GM10847 (cell line): ENCODE results near the gene CACNA1B.

Experiments
- POLR2A ChIP-seq: IDR thresholded peaks from 2 replicates; pipeline ENCODE4 v1.6.1; 2011; ENCODE audit not compliant: insufficient read length; ENCODE audit errors: extremely low read depth

The CACNA1B gene

DNA sequence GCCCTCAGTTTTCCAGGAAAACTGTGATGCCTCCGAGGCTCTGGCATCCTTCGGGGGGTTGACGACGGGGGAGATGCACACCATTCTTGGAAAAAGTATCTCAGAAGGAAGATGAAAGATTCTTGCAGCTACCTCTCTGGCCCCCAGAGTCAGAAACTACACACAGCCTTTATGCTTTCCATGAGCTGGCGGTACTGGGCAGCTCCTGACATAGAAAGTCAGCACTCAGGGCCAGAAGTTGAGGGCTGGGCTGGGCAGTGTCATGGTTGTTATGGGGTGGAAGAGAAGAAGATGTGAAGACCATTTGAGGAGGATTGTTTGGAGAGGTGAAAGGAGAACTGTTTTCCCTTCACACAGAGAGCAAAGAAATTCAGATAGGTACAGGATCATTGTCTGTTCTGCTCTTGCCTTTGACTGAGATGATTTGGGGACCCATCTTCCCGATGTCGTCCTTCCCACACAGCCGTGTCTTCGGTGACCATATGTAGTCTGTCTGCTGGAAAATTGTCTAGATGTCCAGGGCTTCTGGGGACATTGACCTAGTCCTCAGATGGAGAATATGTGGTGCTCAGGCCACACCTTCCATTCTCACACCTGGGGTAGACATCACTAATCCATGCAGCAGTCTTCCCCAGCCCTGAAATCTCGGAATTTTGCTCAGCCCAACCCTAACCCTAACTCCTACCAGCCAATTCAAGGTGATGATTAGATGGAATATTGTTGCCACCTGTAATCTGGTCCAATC, 237.1 kb downstream of the CACNA1B start:
- TF ChIP-seq POLR2A = no peak

DNA sequence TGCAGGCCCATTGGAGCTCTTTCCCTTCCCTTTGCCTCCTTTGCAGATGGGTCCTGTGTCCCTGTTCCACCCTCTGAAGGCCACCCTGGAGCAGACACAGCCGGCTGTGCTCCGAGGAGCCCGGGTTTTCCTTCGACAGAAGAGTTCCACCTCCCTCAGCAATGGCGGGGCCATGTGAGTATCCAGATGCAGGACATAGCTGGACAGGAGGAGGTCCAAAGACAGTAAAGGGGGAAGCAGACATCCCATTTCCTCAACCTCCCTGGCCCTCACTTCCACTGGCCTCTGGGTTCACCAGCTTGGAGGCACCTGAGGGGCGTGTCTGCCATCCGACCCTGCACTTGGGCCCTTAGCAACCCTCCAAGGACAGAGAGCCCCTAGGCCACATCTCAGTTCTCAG, 237.9 kb downstream of the CACNA1B start:
- TF ChIP-seq POLR2A = no peak

- TF ChIP-seq POLR2A = no peak
These were observed 238.9 kb downstream of the CACNA1B start for GRCh38 chr9:138116521-138116920.

DNA sequence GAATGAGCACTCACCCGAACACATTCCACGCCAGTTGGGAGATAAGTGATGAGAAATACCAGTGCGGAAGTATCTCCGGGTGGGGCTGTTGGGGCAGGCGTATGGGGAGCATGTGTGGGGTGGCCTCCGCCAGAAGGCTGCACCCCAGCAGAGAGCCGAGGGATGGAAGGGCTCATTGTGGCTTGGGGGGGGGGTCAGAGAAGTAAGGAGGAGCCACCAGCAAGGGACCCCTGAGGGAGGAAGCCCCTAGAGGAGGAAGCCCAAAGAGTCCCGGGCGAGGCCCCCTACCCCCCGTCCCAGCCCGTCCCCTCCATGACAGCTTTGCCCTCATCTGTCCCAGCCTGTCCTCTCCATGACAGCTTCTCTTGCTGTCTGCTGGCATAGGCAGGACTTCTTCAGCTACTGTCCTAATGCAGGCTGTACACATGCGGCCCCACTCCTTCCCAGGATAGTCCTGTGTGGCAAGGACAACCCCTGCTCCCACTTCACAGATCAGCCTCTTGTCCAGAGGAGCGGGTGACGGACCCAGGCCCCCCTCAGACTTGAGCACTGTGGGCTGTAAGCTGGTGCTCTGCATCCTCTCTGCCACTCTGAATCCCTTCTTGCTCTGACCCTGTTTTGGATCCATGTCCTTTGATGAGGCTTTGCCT, 239.6 kb downstream of the CACNA1B start:
- TF ChIP-seq POLR2A = no peak

GRCh38 chr9:138117836-138118235, 240.3 kb downstream of the CACNA1B start:
- no peak for TF ChIP-seq POLR2A

GRCh38 chr9:138118601-138119071, 241.1 kb downstream of the CACNA1B start:
- TF ChIP-seq POLR2A = no peak

GRCh38 chr9:138119202-138120027, 241.8 kb downstream of the CACNA1B start:
- no peak for TF ChIP-seq POLR2A

GRCh38 chr9:138120072-138120471, 242.5 kb downstream of the CACNA1B start:
- no peak for TF ChIP-seq POLR2A

DNA sequence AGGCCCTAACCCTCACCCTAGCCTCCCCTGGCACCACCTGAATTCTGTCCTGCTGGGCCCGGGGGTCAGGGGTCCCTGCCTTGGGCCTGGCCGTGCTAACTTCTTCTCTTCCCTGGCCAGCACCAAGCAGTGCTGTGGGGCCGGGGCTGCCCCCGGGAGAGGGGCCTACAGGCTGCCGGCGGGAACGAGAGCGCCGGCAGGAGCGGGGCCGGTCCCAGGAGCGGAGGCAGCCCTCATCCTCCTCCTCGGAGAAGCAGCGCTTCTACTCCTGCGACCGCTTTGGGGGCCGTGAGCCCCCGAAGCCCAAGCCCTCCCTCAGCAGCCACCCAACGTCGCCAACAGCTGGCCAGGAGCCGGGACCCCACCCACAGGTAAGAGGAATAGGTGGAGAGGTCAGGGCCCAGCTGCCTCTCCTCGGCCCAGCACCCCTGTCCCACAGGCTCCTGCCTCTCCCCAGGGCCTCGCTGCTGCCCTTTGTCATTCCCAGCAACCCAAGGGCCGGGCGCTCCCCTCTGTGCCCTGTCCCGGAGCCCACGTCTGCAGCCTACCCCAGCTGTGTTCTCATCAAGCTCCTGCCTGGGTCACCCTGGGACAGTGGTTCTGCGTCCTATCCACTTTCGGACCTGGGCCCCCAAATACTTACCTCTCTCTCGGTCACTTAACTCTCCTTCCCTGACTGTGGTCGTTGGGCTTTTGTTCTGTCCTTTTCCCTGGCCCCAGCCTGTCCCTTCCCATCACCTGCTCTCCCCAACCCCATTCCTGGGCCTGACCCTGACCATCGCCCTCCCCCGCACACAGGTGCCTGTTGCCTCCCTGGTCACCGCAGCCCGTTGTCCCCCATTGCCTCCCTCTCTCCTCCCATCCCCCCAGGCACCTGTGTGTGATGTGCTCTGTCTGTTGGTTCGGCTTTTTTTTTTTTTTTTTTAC, 243.2 kb downstream of the CACNA1B start:
- TF ChIP-seq POLR2A = no peak

DNA sequence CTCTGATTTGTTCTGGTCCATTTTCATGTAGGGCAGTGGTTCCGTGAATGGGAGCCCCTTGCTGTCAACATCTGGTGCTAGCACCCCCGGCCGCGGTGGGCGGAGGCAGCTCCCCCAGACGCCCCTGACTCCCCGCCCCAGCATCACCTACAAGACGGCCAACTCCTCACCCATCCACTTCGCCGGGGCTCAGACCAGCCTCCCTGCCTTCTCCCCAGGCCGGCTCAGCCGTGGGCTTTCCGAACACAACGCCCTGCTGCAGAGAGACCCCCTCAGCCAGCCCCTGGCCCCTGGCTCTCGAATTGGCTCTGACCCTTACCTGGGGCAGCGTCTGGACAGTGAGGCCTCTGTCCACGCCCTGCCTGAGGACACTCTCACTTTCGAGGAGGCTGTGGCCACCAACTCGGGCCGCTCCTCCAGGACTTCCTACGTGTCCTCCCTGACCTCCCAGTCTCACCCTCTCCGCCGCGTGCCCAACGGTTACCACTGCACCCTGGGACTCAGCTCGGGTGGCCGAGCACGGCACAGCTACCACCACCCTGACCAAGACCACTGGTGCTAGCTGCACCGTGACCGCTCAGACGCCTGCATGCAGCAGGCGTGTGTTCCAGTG, 244.0 kb downstream of the CACNA1B start:
- TF ChIP-seq POLR2A = no peak

DNA sequence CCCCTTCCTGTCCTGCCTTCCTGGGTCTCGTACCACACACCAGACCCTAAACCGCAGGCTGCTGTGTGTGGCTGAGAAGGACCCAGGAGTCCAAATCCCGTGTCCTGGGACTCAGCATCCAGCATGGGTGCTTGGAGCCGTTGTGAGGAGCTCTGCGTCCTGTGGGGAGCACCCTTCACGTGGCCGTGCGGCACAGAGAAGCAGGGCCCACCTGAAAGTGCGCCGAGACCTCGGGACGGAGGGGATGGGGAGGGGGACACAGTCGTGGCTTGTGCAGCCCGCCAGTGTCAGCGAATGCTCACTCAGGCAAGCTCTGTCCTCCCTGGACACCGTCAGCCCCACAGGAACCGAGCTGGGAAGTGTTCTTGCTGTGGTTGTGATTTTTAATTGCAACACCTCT, 244.6 kb downstream of the CACNA1B start:
- TF ChIP-seq POLR2A = no peak

DNA sequence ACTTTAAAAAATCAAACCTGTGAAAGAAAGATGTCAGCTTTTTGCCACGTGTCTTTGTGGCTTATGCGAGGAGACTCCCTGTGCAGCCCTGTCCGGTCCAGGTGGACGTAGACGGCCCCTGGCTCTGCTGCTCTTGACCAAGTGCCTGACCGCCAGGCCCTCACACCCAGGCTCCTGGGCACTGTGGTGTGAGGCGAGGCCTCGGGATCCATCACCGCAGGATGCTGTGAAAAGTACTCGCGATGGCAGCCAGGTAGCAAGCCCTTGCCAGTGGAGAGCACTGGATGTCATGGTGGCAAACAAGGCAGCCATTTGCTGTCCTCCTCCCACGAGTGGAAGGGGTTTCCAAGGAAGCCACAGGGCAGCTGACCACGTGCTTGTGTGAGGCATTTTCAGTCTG, 245.1 kb downstream of the CACNA1B start:
- TF ChIP-seq POLR2A = no peak

DNA sequence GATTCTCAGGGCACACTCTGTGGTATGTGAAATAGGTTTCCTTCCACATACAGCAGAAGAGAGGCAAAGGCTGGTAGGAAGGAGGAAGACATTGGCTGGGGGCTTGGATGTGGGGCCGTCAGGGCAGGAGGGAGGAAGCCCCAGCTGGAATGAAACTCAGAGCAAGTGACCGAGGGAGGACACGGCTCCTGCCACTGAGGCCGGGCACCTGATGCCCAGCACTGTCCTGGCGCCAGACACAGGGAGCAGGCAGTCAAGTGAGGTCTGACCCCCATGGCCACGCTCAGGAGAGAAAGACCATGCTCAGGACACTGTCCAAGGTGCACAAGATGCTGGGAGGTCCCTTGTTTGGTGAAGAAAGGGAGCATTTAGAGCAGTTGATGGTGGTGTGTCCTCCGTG, 245.5 kb downstream of the CACNA1B start:
- no peak for TF ChIP-seq POLR2A
